ENCODE measurements around the gene USP24.
"Not testable (repeated sequence)": the region's sequence is repeated elsewhere in the genome, so short reads cannot be mapped to it uniquely, and the experiment has no call there.

Gene USP24

DNA sequence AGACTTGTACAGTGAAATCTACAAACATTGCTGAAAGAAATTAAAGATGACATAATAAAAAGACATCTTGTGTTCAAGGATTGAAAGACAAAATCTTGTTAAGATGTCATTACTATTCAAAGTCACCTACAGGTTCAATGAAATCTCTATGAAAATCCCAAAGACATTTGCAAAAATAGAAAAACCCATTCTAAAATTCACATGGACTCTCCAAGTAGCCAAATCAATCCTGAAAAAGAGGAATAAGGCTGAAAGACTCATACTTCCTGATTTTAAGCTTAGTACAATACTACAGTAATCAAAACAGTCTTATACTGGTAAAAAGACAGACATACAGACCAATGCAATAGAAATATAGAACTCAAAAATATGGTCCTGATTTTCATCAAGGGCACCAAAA is 97.2 kb downstream of the USP24 start:
- DNase-seq: no peak

DNA sequence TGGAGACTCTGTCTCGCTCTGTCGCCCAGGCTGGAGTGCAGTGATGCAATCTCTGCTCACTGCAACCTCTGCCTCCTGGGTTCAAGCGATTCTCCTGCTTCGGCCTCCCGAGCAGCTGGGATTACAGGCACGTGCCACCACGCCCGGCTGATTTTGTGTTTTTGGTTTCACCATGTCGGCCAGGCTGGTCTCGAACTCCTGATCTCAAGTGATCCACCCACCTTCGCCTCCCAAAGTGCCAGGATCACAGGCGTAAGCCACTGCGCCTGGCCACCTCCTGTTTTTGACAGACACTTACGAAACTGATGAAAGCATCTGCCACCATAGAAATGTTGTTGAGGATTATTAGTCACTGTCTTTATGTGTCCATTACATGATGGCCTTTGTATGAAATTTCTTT is 106.2 kb downstream of the USP24 start:
- not testable (repeated sequence) for DNase-seq

GRCh38 chr1:55107101-55107500 is 108.1 kb downstream of the USP24 start:
- DNase-seq: no peak

- DNase-seq: no peak
These were observed 111.3 kb downstream of the USP24 start for GRCh38 chr1:55103891-55104290.

- DNase-seq: no peak
These were observed 120.1 kb downstream of the USP24 start for GRCh38 chr1:55095095-55095494.

DNA sequence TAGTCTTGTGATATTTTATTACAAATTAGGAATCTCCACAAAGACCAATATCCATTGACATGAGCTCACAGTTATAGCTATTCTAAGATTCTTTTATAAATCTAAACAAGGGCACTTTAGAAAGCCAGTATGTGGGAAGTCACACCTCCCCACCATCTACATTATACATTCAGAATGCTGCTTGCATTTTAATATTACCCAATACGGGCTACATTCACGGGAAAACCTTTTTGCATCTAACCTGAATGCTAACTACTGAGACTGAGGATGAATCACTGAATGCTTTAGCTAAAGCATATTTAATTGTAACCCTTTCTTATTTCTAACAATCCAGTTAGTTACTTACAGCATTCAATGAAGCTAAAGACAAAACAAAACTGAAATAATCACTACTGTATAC is 122.7 kb downstream of the USP24 start:
- DNase-seq: no peak

DNA sequence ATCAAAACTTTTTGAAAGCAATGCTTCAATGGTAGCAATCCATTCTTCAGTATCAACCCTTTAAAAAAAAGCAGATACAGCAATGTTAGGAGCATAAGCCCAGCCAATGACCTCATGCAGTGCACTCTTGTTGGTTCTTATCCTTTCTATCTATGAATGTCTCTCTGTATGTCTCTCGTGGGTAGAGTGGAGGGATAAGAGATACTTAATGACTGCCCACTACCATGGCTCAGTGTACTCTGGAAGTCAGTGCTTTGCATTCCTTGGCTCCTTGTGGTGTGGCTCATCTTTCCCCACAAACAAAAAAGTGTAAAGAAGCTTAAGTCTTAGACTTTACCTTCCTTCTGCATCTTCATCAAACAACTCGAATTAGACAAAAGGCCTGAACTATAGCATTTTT is 125.5 kb downstream of the USP24 start:
- DNase-seq: no peak

- DNase-seq: no peak
These were observed 126.8 kb downstream of the USP24 start for GRCh38 chr1:55088413-55088812.

GRCh38 chr1:55087439-55087838 is 127.7 kb downstream of the USP24 start:
- DNase-seq: no peak

- no peak for DNase-seq
These were observed 130.9 kb downstream of the USP24 start for GRCh38 chr1:55084257-55084656.

DNA sequence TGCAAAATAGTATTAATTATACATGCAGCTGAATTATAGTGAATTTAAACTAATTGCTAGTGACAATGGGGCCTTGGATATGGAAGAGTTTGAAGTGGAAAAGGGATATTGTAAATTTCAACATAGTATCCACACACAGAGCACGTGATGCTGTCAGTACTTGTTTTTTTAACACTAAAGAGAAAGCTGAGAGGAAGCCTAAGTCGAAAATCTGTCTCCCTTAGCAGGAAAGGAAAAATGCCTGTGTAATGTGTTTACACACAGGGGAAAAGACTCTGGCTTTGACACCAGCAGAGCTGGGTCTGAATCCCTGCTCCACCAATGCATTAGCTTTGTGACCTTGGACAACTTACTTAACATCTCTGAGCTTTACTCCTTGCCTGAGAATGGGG is 133.3 kb downstream of the USP24 start:
- DNase-seq: no peak

DNA sequence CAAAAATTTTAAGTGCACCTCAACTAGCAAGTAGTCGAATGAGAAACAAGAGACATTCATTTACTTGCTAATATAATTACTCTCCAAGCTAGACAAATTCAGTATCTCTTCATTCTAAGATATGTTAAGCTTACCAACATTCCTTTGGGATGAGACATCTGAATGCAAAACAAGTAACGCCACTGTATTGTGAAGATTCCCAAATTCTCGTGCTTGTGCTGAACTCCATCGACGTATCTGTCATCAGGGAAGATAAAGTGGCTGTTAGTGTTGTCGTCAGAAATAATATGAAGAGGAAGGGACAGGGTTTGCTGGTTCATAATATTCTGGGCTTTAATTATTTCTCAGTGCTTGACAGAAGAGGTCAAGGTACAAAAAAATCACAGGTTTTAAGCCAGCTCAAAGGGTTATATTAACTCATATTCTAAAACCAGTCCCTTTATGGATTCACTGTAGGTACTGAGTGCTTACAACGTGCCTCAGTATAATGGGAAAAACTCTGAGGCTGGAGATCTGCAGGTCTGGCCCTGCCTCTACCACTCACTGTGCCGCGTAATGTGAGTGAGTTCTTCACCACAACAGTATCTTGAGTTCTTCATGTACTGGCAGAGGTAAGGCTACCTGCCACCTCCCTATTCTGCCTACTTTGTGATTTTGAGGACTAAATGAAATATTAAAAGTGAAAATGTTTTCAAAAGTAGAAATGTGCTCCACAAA is 133.8 kb downstream of the USP24 start:
- DNase-seq: no peak

GRCh38 chr1:55079651-55080050 is 135.5 kb downstream of the USP24 start:
- DNase-seq: no peak

DNA sequence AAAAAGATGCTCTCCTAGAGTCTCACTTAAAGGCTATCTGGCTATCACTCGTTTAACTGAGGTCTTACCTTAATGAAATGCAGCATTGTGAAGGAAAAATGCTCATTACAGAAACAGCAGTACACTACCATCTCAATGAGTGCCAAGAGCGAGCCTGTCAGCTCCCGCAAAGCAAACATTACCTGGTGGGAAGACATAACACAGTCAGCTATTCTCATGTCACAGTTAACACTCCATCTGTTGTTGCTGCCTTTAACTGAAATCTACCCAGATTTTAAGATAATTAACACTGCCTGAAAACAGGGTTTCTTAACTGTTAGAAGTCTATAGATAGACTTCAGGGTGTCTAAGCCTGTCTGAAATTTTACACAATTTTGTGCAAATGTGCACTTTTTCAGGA is 136.7 kb downstream of the USP24 start:
- DNase-seq: peak in 1 of 2 donors; percentile 9

GRCh38 chr1:55076356-55076755 is 138.8 kb downstream of the USP24 start:
- DNase-seq: no peak

DNA sequence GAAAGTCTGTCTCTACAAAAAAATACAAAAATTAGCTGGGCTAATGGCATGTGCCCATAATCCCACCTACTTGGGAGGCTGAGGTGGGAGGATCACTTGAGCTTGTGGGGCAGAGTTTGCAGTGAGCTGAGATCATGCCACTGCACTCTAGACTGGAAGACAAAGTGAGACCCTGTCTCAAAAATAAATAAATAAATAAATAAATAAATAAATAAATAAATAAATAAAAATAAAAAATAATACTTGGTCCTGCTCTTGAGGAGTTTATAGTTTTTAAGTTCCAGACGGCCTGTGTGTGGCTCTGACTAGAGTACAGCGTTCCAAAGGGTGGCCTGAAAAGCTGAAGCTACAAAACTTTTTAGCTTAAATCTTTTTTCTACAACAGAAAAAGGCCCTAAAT is 140.7 kb downstream of the USP24 start:
- DNase-seq: no peak

- no peak for DNase-seq
These were observed 141.8 kb downstream of the USP24 start for GRCh38 chr1:55073187-55073916.

DNA sequence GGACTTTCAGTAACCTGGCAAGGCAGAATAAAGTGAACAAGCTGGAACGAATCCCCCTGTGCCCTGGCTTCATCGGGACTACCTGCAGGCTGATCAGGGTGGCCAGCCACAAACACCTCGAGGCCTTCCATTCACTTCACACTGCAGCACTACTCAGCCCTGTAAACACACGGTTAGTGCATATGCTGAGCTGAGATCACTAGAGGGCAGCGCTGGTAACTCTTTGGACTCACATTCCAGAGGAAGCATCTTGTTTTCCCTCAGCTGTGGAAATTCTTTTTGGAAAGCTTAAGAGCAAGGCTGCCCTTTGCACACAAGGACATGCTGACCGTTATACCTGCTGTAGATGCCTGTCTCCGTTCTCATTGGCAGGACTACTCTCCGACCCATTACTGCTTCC is 143.7 kb downstream of the USP24 start:
- no peak for DNase-seq

DNA sequence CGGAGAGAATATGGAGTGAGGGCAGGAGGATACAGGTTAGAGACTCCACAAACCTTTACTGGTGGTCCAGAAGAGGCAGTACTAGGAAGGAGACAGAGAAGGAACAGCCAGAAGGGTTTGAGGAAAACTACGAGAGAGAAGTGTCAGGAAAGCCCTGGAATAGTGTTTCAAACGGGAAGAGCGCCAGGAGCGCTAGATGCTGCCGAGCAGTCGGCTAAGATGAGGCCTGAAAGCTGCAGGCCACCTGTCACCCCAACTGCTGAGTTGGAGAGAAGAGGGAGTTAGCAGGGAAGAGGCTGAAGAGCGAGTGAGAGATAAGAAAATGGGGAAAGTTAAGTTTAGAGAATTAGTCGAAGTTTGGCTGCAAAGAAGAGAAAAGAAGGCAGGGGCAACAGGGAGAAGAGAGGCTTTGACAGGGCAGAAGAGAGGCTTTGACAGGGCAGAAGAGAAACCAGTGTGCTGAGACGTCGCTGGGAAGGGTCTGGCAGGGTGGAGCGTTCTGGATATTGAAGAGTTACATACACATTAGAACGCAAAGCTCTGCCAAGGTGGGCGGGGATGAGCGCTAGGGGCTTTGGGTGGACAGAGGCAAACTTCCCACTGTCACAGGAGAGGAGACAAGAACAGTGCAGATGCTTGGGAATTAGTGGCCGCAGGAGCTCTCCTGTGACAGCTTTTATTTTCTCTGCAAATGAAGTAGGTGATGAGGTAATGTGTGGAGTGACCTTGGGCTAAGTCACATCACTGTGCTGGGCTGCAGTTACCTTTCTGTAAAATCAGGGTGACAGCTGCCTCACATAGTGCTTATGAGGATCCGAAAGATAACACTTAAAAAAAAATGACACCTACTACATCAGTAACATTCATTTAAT is 144.6 kb downstream of the USP24 start:
- DNase-seq: peak in 1 of 2 donors; percentile 32

DNA sequence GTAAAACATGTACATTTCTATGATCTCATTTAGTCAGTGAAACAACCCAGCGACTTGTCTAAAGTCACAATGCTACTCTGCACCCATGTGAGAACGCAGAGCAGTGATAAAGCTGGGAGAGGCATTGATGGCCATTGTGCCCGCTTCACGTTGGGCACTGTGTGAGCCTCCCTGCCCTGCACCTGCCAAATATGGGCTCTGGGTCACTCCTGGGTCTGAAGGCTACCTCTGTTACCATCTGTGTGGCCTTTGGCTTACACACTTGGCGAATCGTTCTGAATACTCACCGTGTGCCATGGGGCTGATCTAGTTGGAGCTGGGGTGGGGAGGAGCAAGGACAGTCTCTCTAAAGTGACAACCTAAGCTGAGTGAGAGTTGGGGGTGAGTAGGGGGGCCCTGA is 145.9 kb downstream of the USP24 start:
- DNase-seq: no peak

GRCh38 chr1:55068638-55069037 is 146.5 kb downstream of the USP24 start:
- no peak for DNase-seq

GRCh38 chr1:55067914-55068313 is 147.2 kb downstream of the USP24 start:
- no peak for DNase-seq

- DNase-seq: peak; percentile 82 to 89
These were observed 148.0 kb downstream of the USP24 start for GRCh38 chr1:55067022-55067778.
